ENCODE results near the gene ACOT2.
"Not testable (repeated sequence)": the region's sequence is repeated elsewhere in the genome, so short reads cannot be mapped to it uniquely, and the experiment has no call there.

The ACOT2 gene

GRCh38 chr14:73567951-73568885 is 795 bp upstream of the ACOT2 start:
- DNase-seq = peak; percentile 20 to 33

GRCh38 chr14:73568886-73569184 is 178 bp upstream of the ACOT2 start:
- DNase-seq = not testable (repeated sequence)

DNA sequence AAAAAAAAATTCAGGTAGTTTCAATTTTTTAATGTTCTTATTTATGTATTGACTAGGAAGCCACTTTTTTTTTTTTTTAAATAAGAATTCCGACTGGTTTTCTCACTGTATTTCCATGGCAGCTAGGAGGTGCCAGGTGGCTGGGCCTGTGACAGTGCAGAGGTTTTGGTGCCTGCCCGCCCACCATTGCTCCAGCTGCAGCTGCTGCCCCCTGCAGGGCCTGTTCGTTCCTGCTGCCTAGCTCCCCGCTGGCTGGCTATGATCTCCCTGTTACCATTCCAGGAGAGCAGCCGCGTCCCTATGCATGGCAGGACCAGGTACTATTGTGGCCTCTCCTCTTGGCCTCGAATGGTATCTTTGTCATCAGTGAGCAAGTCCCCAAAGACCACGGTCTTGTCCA is 1.9 kb downstream of the ACOT2 start:
- peak; percentile 67 to 76 for DNase-seq

DNA sequence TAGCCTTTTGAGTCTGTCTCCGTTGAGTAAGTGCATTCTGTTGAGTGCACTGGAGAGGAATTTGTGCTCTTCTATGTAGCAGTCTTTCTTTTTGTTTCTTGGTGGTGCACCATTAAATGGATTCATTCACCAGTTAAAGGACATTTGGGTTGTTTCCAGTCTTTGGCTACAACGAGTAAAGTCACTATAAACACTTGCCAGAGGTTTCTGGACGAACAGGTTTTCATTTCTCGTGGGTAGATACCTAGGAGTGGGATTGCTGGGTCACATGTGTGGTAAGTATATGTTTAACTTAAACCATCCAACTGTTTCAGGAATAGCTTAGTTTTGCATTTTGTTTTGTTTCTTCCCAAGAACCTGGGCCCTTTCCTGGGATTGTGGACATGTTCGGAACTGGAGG is 4.0 kb downstream of the ACOT2 start:
- DNase-seq = not testable (repeated sequence)

DNA sequence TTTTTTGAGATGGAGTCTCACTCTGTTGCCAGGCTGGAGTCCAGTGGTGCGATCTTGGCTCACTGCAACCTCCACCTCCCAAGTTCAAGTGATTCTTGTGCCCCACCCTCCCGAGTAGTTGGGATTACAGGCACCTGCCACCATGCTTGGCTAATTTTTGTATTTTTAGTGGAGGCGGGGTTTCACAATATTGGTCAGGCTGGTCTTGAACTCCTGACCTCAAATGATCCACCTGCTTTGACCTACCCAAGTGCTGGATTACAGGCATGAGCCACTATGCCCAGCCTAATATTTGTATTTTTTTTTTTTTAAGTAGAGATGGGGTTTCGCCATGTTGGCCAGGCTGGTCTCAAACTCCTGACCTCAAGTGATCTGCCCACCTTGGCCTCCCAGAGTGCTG is 4.7 kb downstream of the ACOT2 start:
- not testable (repeated sequence) for DNase-seq

DNA sequence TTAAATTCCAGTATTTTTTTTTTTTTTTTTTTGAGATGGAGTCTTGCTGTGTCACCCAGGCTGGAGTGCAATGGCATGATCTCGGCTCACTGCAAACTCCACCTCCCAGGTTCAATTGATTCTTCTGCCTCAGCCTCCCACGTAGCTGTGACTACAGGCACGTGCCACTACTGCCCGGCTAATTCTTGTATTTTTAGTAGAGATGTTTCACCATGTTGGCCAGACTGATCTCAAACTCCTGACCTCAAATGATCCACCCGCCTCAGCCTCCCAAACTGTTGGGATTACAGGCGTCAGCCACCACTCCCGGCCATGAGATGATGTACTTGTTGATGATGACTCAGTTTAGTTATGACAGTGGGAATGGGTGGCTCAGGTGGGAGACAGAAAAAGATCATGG is 5.2 kb downstream of the ACOT2 start:
- DNase-seq = not testable (repeated sequence)

DNA sequence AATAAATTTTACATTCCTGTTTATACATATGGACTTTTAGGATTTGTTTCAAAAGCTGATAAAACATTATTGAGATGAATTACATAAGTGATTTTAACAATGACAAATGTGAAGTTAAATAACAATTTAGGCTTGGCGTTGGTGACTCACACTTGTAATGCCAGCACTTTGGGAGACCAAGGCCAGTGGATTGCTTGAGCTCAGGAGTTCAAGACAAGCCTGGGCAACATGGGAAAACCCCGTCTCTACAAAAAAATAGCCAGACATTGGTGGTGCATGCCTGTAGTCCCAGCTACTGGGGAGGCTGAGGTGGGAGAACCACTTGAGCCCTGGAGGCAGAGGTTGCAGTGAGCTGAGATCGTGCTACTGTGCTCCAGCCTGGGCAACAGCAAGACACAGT is 7.4 kb downstream of the ACOT2 start:
- no peak for DNase-seq

DNA sequence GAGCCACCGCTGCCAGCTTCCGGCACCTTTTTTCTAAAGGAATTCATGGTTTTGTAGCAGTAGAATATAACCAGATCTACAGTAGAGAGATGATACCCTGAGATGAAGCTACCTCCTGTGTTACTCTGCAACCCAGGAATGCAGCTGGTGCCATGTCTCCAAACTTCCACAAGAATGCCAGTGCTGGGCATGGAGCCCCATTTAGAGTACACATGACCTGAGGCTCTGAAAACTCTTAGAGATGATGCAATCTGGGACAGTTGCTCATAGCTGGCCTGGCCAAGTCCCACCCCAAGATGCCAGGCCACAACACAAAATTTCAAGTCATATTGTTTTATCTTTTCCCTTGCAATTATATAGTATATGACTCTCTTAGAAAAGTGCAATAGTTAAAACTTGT is 8.2 kb downstream of the ACOT2 start:
- not testable (repeated sequence) for DNase-seq

- not testable (repeated sequence) for DNase-seq
These were observed 13.3 kb downstream of the ACOT2 start for GRCh38 chr14:73582102-73582979.

DNA sequence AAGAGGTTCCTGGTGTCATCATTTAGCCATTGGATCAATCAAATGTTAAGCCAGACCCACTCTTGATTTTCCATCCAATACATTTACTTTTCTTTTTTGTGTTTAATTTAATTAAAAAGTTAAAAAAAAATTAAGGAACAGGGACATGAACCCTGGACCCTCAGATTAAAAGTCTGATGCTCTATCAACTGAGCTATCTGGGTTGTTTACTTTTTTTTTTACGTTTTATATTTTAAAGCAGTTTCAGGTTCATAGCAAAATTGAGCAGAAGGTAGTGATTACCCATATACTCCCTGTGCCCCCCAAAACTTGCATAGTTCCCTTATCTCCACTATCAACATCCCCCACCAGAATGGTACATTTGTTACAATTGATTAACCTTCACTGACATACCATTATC is 19.7 kb downstream of the ACOT2 start:
- no peak for DNase-seq

DNA sequence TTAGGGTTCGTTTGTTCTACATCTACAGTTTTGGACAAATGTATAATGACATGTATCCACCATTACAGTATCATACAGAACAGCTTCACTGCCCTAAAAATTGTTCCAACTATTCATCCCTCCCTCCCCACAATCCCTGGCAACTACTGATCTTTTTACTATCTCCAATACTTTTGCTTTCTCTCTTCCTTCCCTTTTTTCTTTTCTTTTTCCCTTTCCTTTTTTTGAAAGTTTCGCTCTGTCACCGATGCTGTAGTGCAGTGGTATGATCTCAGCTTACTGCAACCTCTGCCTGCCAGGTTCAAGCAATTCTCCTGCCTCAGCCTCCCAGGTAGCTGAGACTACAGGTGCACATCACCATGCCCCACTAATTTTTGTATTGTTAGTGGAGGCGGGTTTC is 20.1 kb downstream of the ACOT2 start:
- no peak for DNase-seq

GRCh38 chr14:73590673-73591004 is 21.6 kb downstream of the ACOT2 start:
- DNase-seq = not testable (repeated sequence)

- peak; percentile 51 to 62 for DNase-seq
These were observed 22.9 kb downstream of the ACOT2 start, which contains the start of gene ACOT4 for GRCh38 chr14:73591690-73592449. Gene ACOT4 (plus strand): TSS chr14:73591873. CDS start chr14:73591960, 87 bp downstream.

GRCh38 chr14:73594491-73594890 is 25.5 kb downstream of the ACOT2 start:
- no peak for DNase-seq

DNA sequence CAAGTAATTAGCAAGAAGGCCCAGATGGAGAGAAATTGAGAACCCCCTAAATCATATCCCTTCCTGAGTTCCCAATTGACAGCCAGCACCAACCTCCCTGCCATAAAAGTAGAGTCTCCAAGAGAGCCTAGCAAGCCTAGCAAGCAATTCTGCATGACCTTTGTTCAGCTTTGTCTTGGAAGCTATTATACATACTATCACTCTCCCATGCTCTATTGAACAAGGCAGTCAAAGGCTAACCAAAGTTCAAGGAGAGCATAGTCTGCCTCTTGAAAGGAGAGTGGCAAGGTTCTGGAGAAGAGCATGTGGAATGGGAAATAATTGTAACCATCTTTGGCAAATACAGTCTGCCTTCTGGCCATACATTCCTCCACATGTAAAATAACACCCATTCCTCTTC is 30.5 kb downstream of the ACOT2 start:
- no peak for DNase-seq

GRCh38 chr14:73602994-73603393 is 34.0 kb downstream of the ACOT2 start:
- DNase-seq = no peak

DNA sequence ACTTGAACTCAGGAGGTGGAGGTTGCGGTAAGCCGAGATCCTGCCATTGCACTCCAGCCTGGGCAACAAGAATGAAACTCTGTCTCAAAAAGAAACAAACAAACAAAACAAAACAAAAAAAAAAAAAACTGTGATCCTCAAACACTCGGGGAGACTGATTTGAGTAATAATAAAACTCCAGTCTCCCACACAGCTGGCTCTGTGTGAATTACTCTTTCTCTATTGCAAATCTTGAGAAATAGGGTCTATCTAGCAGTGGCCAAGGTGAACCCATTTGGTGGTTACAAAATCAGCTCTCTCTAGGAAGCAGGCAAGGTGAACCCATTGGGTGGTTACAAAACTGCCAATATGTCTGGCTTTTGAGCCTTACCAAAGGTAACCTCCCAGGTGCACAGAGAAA is 37.3 kb downstream of the ACOT2 start:
- no peak for DNase-seq

GRCh38 chr14:73607241-73607640 is 38.2 kb downstream of the ACOT2 start:
- DNase-seq = no peak

DNA sequence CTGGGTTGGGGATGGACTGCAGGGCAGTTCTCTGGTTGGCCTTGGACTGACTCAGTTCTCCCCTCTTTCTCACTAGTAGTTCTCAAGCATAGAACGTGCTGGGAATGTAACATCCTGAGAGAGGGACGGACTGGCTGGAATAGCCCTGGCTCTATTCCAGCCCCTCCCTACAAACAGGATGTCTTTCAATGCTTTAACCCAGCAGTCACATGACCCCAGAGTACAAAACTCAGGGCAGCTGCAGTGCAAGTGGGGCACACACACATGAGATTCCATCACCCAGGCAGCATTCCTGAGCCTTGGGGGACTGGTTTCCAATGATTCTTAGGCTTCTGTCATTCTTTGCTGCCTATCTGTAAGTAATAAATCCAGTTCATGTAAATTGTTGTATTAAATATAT is 41.7 kb downstream of the ACOT2 start:
- no peak for DNase-seq

- peak; percentile 66 to 80 for DNase-seq
These were observed 43.5 kb downstream of the ACOT2 start, which contains the start of gene ACOT6 for GRCh38 chr14:73612339-73613045. Gene ACOT6 (plus strand): TSS chr14:73612517. CDS start chr14:73612572, 55 bp downstream.

DNA sequence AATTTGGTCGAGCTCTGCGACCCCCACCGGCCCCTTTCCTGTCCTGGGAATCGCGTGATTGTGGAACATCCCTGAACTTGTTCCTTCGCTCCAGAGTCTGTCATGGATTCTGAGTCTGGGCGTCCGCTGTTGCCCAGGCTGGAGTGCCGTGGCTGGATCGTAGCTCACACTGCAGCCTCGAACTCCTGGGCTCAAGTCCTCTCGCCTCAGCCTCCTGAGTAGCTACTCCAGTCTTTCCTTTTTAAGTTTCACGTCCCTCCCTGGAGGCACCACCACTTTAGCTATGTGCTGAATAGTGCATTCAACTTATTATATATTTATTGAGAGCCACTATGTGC is 44.0 kb downstream of the ACOT2 start:
- DNase-seq = no peak

DNA sequence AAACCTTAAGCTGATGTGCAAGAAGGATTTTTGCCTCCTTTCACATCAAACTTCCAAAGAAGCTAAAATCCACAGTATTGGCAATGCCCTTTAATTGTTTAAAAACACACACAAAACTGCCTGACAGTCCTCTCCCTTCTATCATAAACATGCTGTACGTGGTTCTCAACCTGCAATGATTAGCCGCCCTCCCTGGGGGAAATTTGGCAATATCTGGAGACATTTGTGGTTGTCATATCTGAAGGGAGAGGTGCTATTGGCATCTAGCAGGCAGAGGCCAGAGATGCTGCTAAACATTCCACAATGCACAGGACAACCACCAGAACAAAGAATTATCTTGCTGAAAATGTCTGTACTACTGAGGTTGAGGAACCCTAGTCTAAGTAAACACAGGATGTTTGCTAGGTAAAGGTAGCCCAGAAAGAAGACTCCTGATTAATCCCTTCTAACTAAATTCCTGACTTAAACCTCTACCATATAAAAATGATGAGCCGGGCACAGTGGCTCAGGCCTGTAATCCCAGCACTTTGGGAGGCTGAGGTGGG is 44.5 kb downstream of the ACOT2 start:
- no peak for DNase-seq
